Measurements from ENCODE around the gene SRCIN1. TPM values are rescaled to one million over a fixed set of nuclear protein-coding genes. Genes with fewer than 3 reads are reported as not detected.

The SRCIN1 gene
- total RNA-seq, 4 donors from 2014 or later: 0.24 TPM; not detected in 3

DNA sequence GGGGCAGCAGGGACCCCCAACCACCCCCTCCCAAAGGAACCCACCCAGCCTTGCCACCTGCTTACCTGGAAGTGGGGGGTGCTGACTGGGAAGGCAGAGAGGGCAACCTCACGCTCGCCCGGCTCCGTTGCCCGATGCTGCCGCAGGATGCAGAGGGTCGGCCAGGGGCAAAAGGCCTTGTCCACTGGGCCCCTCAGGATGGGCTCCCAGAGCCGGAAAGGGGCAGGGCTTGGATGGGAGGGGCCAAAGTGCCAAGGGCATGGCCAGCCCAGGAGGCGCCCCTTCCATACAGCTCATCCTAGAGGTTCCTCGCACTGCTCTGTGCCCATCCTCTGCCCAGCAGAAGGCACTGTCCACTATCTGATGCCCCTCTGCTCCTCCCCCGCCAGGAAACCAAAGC is 59.4 kb downstream of the SRCIN1 start:
- H3K36me3 ChIP-seq: no peaks in the 10 kb centered on the region
- no peak for TF ChIP-seq POLR2A (IDR thresholded peaks at IDR 0.05)
- TF ChIP-seq, protein P1, sequence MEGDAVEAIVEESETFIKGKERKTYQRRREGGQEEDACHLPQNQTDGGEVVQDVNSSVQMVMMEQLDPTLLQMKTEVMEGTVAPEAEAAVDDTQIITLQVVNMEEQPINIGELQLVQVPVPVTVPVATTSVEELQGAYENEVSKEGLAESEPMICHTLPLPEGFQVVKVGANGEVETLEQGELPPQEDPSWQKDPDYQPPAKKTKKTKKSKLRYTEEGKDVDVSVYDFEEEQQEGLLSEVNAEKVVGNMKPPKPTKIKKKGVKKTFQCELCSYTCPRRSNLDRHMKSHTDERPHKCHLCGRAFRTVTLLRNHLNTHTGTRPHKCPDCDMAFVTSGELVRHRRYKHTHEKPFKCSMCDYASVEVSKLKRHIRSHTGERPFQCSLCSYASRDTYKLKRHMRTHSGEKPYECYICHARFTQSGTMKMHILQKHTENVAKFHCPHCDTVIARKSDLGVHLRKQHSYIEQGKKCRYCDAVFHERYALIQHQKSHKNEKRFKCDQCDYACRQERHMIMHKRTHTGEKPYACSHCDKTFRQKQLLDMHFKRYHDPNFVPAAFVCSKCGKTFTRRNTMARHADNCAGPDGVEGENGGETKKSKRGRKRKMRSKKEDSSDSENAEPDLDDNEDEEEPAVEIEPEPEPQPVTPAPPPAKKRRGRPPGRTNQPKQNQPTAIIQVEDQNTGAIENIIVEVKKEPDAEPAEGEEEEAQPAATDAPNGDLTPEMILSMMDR (IDR thresholded peaks at IDR 0.05 in 4 of 5, conservative IDR thresholded peaks at IDR 0.05 in 1 of 5): no peak
- H3K4me3 ChIP-seq: no peak overlapping the region
- DNase-seq: no peak
- intact Hi-C loops (cut with DNase I; ENCODE audit: low total_unique reads) (no loop called here), in situ Hi-C loops (cut with MboI; ENCODE audit: low sequenced_read_pairs in 4 of 4) (no loop called here)
- H3K27ac ChIP-seq: no peak overlapping the region
- peaks cover 0 to 4% (median 3%) of the 10 kb centered on the region in 3 donors for H3K27me3 ChIP-seq
- no peaks in the 10 kb centered on the region for H3K9me3 ChIP-seq
- H3K4me1 ChIP-seq: no peaks in the 10 kb centered on the region
- no peak for ATAC-seq

DNA sequence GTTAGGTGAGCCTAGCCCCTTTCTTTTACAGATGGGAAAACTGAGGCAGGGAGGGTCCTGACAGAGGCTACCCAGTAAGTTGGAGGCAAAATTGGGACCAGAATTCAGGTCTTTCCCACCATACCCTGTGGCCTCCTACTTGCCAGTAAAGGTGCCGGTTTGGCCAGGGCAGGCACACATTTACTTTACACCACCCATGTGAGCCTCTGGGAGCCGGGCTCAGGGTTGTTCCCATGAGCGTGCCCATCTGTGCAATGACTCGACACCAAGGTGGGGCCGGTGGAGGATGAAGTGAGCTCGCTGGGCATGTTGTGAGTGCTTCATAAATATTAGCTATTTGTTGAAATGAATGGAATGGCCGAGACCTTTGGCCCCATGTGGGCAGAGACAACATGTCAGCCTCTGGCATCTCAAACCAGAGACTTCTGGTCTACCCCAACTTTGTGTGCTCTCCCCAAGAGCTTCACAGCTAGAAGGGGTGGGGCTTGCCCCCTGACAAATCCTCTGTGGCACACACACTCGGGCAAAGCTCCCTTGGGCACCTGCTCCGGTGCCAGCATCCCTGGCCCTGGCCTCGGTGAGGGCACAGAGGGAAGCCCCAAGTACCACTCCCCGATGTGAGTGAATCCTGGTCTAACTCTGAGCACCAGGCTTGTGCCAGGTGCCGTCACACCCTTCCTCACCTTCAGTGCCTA is 60.1 kb downstream of the SRCIN1 start:
- intact Hi-C loops (cut with DNase I; ENCODE audit: low total_unique reads) (no loop called here), in situ Hi-C loops (cut with MboI; ENCODE audit: low sequenced_read_pairs in 4 of 4) (no loop called here)
- Histone ChIP-seq H3K9me3 (no peaks in the 10 kb centered on the region), H3K27me3 (peaks cover 0 to 4% (median 3%) of the 10 kb centered on the region in 3 donors), H3K4me3 (no peak overlapping the region), H3K36me3 (no peaks in the 10 kb centered on the region), H3K27ac (no peak overlapping the region), H3K4me1 (no peaks in the 10 kb centered on the region)
- DNase-seq (no peak), ATAC-seq (no peak)
- no peak for TF ChIP-seq POLR2A (IDR thresholded peaks at IDR 0.05)
- TF ChIP-seq, protein P1 (IDR thresholded peaks at IDR 0.05 in 4 of 5, conservative IDR thresholded peaks at IDR 0.05 in 1 of 5): no peak

DNA sequence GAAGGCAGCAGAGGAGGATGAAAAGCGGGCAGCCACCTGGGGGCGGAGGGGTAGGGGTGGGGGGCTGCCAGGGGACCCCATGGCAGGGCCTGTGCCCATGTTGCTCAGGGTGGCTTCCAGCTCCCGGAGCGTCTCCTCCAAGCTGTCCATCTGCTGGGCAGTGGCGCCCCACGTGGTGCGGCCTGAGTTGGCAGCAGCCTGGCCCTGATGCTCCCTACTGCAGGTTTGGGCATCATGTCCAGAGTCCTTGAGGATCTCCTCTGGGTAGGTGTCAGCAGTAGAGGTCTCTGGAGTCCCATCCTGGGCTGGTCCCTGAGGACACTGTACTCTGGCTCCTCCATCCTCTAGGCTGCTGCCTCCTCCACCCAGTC is 60.9 kb downstream of the SRCIN1 start:
- Histone ChIP-seq H3K36me3 (no peaks in the 10 kb centered on the region), H3K9me3 (no peaks in the 10 kb centered on the region), H3K4me3 (no peak overlapping the region), H3K4me1 (no peaks in the 10 kb centered on the region), H3K27me3 (peaks cover 0 to 4% (median 3%) of the 10 kb centered on the region in 3 donors), H3K27ac (no peak overlapping the region)
- in situ Hi-C loops (cut with MboI; ENCODE audit: low sequenced_read_pairs in 4 of 4) (no loop called here), intact Hi-C loops (cut with DNase I; ENCODE audit: low total_unique reads) (no loop called here)
- TF ChIP-seq POLR2A (IDR thresholded peaks at IDR 0.05): no peak
- TF ChIP-seq, protein P1 (IDR thresholded peaks at IDR 0.05 in 4 of 5, conservative IDR thresholded peaks at IDR 0.05 in 1 of 5): no peak
- DNase-seq (no peak), ATAC-seq (no peak)

DNA sequence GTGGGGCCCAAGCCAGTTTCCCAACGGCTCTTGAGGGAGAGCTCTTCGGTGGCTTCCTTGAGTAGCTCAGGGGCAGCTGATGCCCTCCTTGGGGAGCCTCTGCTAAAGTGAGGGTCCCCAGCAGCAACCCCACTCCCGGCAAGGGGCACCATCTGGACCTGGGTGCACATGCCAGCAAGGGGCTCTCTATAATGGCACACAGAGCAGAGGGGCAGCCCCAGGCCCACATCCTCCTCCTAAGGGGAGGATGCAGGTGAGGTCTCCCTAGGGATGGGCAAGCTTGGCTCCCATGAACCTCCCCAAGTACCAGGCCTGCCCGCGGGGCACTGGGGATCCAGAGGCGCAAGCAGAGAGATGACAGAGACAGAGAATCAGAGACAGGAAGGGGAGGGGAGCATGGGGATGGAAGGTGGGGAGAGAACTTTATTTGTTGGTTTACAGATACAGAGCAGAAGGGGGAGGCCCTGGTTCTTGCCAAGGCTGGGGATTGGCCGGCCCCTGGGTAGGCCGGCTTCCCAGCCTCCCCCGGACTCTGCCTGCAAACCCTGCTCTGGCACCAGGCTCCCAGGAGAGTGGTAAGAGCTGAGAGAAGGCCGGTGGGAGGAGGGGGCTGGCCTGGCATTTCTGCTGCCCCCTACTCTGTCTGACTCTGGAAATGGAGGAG is 61.4 kb downstream of the SRCIN1 start:
- no peak overlapping the region for H3K4me3 ChIP-seq
- in situ Hi-C loops (cut with MboI; ENCODE audit: low sequenced_read_pairs in 4 of 4) (no loop called here), intact Hi-C loops (cut with DNase I; ENCODE audit: low total_unique reads) (no loop called here)
- no peak for DNase-seq
- TF ChIP-seq, protein P1 (IDR thresholded peaks at IDR 0.05 in 4 of 5, conservative IDR thresholded peaks at IDR 0.05 in 1 of 5): no peak
- no peak for TF ChIP-seq POLR2A (IDR thresholded peaks at IDR 0.05)
- H3K27me3 ChIP-seq: peaks cover 3 to 4% (median 4%) of the 10 kb centered on the region in 3 donors
- H3K36me3 ChIP-seq: no peaks in the 10 kb centered on the region
- no peaks in the 10 kb centered on the region for H3K9me3 ChIP-seq
- no peak for ATAC-seq
- no peak overlapping the region for H3K27ac ChIP-seq
- H3K4me1 ChIP-seq: no peaks in the 10 kb centered on the region

Data from gastrocnemius medialis (tissue), 4 donors.